Kidney epithelial cell (primary cell): Measurements from ENCODE around the gene PRSS50. TPM values are rescaled to one million over a fixed set of nuclear protein-coding genes. Genes with fewer than 3 reads are reported as not detected.
A peak's percentile ranks its signal among the peaks of the same experiment; 100 is the strongest.
"Not testable (repeated sequence)": the region's sequence is repeated elsewhere in the genome, so short reads cannot be mapped to it uniquely, and the experiment has no call there.

Experiments used
- DNase-seq: peaks from one replicate; pipeline ENCODE4 v3.0.0-alpha.2; 2010; ENCODE audit warnings: low read depth
- H3K27me3 ChIP-seq: 2 replicates; pipeline ENCODE4 v1.6.0; 2011; ENCODE audit warnings: low read length; ENCODE audit not compliant: control insufficient read depth, insufficient read depth
- H3K36me3 ChIP-seq: 2 replicates; pipeline ENCODE4 v1.5.1; 2011; ENCODE audit warnings: low read length; ENCODE audit not compliant: control insufficient read depth, insufficient read depth
- H3K4me3 ChIP-seq: 2 replicates; pipeline ENCODE4 v1.5.1; 2011; ENCODE audit warnings: low read depth, mild to moderate bottlenecking, control low read depth, low read length
- total RNA-seq: library from RNA; depleted of rRNA; stranded (reverse); fragments of >200 nt; gene quantifications from 2 replicates; pipeline ENCODE4 v1.2.3, GENCODE V29; 2015
- TF ChIP-seq, protein P1 (sequence below): IDR thresholded peaks from 2 replicates; pipeline ENCODE4 v1.5.1; 2011; ENCODE audit warnings: mild to moderate bottlenecking, moderate library complexity, low read length, control low read depth, inconsistent platforms; ENCODE audit not compliant: insufficient read depth, poor library complexity, severe bottlenecking

Gene PRSS50
- total RNA-seq, 1 donor from 2014 or later, result 0.29 TPM

DNA sequence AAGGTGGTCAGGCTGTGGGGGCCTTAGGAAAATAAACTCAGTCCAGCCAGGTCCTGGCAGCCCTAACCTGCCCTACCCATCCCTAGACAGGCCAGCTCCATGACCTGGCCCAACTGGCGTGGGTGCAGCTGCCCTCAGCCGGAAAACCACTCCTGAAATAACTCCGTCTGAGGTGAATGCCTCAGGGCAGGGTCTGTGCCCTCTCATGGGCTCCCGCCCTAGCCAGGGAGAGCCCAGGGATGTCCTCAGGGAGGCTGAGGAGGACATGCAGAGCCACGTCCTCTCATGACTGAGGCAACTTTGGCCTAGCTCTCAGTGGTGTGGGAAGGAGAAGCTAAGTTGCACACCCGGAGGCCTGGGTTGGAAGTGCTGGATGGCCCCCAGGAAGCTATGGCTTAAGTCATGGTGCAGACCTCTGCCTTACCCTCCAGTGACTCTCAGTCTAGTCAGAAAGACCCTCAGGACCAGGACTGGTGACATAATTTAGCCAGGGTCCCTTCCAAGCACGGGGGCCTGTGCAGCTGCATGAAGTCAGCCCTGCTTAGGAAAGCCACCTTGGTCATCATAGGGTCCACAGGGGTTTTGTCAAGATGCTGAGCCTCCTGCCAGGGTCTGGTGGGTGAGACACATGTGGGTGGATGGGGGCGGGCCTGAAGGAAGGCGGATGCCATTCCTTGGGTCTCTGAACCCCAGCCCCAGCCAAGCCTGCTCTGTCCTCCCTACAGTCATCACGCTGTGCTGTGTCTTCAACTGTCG is 9.1 kb downstream of the PRSS50 start:
- no peak overlapping the region for H3K4me3 ChIP-seq
- no peaks in the 10 kb centered on the region for H3K36me3 ChIP-seq
- TF ChIP-seq, protein P1, sequence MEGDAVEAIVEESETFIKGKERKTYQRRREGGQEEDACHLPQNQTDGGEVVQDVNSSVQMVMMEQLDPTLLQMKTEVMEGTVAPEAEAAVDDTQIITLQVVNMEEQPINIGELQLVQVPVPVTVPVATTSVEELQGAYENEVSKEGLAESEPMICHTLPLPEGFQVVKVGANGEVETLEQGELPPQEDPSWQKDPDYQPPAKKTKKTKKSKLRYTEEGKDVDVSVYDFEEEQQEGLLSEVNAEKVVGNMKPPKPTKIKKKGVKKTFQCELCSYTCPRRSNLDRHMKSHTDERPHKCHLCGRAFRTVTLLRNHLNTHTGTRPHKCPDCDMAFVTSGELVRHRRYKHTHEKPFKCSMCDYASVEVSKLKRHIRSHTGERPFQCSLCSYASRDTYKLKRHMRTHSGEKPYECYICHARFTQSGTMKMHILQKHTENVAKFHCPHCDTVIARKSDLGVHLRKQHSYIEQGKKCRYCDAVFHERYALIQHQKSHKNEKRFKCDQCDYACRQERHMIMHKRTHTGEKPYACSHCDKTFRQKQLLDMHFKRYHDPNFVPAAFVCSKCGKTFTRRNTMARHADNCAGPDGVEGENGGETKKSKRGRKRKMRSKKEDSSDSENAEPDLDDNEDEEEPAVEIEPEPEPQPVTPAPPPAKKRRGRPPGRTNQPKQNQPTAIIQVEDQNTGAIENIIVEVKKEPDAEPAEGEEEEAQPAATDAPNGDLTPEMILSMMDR, result no peak
- peaks cover 10% of the 10 kb centered on the region for H3K27me3 ChIP-seq
- no peak for DNase-seq

- Histone ChIP-seq H3K27me3 (peaks cover 15% of the 10 kb centered on the region), H3K36me3 (no peaks in the 10 kb centered on the region), H3K4me3 (no peak overlapping the region)
- TF ChIP-seq, protein P1, result no peak
- no peak for DNase-seq
These were observed 10.1 kb downstream of the PRSS50 start for GRCh38 chr3:46707601-46708011.

DNA sequence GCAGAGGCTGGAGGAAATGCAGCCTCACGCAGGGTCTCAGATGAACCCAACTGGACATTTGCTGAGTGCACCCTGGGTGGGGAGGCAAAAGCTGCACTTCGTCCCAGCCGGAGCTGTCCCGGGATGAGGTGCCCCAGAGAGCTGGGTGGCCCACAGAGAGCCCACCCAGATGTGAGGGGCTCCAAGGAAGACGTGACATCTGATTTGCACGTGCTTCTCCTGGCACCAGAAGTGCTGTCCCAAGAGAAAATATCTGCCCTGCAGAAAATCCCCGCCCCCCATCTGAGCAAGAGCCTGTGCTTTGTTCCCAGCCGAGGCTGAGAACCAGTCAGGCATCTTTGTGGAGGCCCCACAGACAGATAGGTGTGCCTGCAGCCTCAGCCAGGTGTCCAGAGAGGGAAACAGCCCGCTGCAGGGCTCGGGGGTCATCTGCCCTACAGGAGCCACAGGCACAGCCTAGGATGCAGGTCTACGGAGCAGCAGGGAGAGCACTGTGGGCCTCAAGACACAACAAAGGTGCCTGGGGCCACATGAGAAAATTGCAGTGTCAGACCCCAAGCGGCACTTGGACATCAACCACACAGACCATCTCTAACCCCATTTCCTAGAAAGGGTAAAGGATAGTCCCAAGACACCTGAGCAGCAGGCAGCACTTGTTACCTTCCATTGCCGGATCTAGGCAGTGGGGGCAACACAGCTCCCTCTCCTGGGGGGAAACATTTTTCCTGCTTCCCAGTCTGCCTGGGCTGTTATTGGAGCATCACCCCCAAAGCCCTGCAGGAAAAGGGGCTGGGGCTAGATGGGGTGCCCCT is 10.7 kb downstream of the PRSS50 start:
- Histone ChIP-seq H3K36me3 (no peaks in the 10 kb centered on the region), H3K4me3 (no peak overlapping the region), H3K27me3 (peaks cover 21% of the 10 kb centered on the region)
- TF ChIP-seq, protein P1, result no peak
- no peak for DNase-seq

DNA sequence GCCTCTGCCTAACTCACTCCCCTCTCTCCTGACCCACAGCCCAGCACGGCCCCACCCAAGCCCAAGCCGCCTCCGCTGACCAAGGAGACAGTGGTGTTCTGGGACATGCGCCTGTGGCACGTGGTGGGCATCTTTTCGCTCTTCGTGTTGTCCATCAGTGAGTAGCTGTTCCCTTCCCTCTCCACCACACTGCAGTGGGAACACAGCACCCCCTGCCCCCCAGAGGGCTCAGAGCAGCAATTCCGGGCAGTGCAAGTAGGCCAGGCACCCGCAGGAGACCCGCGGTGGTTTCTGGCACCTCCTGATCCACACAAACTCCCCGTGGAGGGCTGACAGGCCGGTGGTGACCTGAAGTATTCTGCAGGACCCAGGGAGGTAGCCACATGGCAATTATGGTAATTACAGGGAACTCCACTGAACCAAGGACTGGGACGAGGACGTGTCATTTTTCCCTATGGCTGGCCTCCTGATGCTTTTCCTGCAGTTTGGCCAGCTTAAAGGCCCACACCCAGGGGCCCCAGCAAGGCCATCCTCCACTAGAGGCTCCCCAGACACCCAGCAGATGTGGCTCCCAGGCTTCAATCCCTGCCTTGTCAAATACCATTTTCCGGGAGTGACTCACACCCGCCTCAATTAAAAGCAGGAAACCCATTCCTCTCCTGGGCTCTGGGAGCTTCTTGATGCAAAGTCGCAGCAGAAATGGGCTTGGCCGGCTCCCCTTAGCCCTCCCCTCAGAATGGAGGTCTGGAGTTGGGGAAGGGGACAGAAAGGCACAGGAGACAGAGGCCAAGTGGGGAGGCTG is 11.7 kb downstream of the PRSS50 start:
- H3K4me3 ChIP-seq, result no peak overlapping the region
- no peak for DNase-seq

GRCh38 chr3:46705022-46705530 is 12.6 kb downstream of the PRSS50 start:
- TF ChIP-seq, protein P1, result peak; percentile 93
- DNase-seq, result no peak
- Histone ChIP-seq H3K27me3 (peaks cover 37% of the 10 kb centered on the region), H3K4me3 (no peak overlapping the region), H3K36me3 (no peaks in the 10 kb centered on the region)

More for the DNA sequence above, 11.7 kb downstream of the PRSS50 start:
- Histone ChIP-seq H3K36me3 (no peaks in the 10 kb centered on the region), H3K27me3 (peaks cover 31% of the 10 kb centered on the region)
- TF ChIP-seq, protein P1, result no peak

GRCh38 chr3:46704346-46704745 is 13.3 kb downstream of the PRSS50 start:
- H3K27me3 ChIP-seq, result peaks cover 37% of the 10 kb centered on the region
- H3K4me3 ChIP-seq, DNase-seq, H3K36me3 ChIP-seq: not testable (repeated sequence)
